Dermis microvascular lymphatic vessel endothelial cell (primary cell): Measurements from ENCODE around the gene MVK. TPM values are rescaled to one million over a fixed set of nuclear protein-coding genes. Genes with fewer than 3 reads are reported as not detected.

ENCODE experiments used
- DNase-seq, 2 donors: peaks; one replicate each; pipeline versions ENCODE4 v3.0.0 to v3.0.0-alpha.2; 2010; ENCODE audit warnings: low read depth in 2 of 2
- total RNA-seq: library from RNA; depleted of rRNA; stranded (reverse); fragments of >200 nt; gene quantifications from 2 replicates; pipeline ENCODE4 v1.2.1, GENCODE V29; 2014

MVK gene
- total RNA-seq = 11.9 and 17.5 TPM in 2 replicates

DNA sequence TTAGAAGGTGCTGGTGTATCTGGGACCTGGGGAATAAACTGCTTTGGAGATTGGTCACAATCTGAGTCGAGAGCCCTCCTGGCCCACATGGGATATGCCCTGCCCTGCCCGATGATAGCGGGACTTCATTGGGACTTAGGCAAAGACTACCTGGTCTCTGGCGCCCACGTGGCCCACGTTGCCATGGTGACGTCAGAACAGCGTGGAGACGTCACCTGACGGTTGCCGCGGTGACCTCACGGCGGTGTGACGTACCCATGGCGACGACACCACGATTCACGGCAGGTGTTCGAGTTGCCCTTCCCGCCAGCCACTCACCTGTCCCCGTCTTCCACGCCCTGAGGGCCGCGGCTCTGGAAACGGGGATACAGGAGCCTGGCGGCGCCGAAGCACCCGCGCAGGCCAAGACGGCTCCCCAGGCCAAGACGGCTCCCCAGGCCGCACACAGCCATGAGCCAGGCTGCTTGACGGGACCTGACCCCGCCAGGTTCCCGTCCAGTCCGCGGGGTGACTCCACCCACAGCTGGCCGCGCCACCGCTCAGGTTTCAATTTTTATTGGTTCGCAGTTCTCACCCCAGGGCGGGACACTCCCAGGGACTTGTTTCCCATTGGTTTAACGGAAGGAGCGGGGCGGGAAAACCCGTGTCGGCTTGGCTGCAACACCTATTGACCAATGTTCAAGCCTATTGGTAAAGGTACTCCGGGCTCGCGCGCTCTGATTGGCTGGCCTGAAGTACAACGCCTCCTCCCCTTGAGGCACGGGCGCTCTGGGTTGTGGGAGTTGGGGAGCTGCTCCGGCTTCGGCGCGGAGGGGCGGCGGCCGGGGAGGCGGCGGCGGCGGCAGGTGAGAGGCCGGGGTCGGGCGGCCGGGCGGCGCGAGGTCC, at the start of gene MVK, which contains the start of gene MMAB:
Gene MVK (plus strand): TSS at position 766 of the 885 bp plus-strand sequence. CDS start 1,029 bp downstream, outside the sequence.
Gene MMAB (minus strand): TSS at position 476 of the 885 bp plus-strand sequence. CDS start 24 bp downstream, at position 452.
- peak; percentile 98 to 100 for DNase-seq

DNA sequence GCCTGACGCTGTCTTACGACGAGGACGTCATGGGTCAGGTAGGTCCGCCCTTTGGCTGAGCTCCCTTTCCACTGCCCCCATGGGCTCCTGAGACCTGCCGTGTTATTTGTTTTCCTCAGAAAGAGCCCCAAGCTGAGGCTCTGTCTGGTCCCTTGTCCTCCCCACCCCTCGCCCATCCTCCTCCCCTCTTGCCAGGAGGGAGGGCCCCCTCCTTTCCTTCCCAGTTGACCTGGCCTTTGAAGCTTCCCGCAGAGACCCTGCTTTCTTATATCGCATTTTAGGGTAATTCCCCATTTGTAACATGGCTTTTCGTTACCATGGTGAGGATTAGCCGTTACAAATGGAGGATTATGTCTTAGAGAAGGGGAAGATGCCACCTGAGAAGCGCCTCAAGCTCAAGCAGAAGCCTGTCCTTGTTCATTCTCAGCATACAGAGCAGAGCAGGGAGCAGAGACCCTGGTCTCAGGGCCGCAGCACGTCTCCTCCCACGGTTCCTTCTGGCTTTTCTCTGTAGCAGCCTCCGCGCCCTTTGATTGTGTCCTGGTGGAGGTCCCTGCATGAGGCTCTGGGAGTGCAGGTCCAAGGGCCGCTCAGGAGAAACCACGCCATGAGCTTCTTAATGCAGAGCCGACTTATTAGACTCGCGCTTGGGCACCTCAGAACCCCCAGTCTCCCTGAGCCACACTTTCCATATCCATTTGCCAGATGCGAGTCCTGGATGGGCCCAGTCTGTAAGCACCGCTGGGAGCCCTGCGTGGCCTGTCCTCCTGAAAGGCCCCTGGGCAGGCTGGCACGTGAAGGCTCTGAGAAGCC, 48.9 kb upstream of the MVK start:
- no peak for DNase-seq

DNA sequence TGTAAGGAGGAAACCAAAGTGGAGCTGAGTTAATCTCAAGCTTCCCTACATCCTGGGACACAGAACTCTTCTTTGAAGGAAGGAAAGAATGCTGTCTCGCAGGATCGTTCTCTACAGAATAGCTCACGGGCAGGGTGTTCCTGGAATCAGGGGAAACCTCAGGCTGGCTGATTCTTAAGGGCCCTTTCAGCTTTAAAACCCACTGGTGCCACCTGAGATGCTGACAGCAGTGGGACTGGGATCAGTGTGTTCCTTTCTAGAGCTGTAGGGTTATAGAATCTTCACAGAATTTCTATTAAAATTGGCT, 48.4 kb upstream of the MVK start:
- DNase-seq = no peak

DNA sequence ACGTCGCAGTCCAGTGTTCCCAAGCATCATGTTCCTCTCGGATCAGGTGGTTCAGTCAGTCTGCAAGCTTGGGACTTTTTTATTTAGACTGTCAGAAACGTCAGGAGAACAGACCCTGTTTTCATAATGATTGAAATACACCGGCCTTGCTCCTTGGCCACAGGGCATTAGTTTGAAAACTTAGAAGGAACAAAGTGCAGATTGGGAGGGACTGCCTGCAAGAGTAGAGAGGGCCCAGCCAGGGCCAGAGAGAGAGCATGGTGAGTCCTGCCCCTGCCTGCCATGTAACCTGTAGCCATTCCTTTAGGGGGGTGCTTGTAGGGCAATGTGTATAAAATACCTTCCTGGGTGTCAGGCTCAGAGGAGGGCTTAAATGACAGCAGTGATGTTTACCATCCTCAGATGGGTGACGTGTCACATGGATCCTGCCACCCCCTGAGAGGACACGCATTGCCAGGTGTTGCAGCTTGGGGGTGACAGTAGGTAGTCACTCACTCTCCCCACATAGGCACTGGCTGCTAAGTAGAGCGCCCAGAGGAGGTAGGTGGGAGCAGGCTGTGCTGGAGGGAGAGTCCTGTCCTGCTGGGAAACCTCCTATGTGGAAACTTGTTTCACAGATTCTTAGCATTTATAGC, 46.0 kb upstream of the MVK start:
- no peak for DNase-seq

DNA sequence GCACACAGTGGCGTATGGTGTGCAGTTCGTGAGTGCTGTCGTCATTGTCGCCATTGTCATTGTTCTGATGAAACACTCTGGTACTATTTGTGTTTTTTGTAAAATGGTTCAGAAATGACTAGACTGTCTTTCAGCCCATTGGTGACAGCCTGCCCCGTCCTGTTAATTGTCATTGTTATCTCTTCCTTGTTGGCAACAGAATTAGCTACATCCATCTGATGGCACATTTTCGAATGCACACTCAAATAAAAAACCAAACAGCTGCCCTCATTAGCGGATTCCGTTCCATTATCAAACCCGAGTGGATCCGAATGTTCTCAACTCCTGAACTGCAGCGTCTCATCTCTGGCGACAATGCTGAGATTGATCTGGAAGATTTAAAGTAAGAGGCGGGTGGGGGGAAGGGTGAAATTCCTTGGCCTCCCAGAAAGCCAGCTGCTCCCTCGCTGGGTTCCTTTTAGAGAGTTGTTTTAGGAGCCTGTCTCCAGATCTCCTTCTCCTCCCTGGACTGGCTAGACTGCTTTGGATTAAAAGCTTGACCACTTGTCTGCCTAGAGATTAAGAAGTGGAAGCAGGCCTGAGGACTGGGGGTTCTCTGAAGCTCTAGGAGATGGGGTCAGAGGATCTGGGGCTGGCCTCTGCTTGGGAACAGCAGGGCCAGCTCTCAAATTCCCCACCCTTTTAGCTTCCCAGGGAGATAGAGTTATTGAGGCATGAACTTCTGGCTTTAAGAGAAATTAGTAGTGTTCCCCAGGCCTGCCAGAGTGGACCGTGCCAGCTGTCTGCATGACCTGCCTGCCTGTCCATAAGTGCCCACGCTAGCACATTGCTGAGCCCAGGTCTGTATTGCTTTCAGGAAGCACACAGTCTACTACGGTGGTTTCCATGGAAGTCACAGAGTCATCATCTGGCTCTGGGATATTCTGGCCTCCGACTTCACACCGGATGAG, 43.6 kb upstream of the MVK start:
- no peak for DNase-seq

DNA sequence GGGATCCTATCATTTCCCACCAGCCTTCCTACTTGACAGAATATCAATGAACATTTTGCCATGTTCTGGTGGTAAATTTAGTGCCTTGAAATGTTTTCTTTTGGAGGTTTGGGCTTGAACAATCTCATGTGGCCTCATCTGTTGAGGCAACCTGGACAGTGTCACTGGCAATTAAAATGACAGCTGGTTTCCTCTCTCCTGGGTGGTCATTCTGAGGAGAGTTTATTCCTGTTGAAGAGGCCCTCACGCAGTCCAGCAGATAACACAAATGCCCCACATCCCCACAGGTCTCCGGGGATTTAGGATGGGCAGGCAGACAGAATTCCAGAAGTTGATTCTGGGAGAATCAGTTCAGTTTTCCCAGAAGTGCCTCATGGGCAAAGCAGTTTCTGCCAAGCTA, 42.2 kb upstream of the MVK start:
- DNase-seq = no peak

DNA sequence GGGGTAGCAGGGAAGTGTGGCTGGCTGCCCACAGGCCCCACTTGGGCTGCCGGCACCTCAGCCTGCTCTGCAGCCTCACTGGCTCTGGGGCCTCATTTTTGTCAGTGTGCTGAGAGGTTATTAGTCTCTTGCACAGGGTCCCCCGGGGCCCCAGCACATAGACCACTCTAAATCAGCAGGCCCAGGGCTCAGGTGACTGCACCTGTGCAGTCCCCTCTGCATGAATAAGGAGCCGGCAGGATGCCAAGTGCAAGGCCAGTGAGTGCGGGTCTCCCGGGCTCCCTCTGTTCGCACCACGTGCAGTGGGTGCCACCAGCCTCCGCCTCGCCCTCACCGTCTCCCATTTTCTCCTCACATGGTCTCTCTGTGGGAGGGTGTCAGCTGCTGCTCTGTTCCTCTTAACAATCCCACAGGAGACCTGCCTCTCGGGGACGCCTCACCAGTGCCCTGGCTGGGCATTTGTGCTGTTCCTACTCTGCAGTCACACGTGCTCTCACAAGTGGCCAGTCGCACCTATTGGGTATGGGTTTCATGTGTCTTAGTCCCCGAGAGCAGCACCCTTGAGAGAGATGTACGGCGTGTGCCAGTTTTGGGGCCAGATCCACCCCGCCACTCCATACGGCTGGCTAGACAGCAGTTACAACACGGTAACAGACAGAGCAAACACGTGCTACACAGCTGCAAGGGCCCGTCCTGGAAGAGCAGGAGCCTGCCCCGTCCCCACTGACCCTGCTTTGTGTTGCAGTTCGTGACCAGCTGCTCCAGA, 40.7 kb upstream of the MVK start:
- no peak for DNase-seq

DNA sequence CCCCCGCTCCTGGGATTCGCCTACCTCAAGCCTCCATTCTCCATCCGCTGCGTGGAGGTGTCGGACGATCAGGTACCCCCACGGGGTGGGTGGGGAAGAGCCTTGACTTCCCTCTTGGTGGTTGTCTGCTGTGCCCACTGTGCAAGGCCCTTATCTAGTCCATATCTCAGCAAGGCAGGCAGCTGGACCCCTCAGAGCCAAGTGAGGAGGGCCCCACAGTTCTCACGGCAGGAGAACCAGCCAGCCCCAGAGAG, 40.2 kb upstream of the MVK start:
- DNase-seq = no peak

DNA sequence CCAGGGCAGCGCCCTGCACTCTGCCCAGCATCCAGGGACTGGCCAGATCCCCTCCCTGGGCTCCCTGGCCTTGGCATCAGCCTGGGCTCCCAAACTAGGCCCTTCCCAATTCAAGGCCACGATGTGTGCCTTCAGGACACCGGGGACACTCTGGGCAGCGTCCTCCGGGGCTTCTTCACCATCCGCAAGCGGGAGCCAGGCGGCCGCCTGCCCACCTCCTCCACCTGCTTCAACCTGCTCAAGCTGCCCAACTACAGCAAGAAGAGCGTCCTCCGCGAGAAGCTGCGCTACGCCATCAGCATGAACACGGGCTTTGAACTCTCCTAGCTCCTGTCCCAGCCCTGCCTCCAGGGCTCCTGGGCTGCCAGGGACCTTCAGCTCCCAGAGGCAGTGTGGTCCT, 39.1 kb upstream of the MVK start:
- no peak for DNase-seq

DNA sequence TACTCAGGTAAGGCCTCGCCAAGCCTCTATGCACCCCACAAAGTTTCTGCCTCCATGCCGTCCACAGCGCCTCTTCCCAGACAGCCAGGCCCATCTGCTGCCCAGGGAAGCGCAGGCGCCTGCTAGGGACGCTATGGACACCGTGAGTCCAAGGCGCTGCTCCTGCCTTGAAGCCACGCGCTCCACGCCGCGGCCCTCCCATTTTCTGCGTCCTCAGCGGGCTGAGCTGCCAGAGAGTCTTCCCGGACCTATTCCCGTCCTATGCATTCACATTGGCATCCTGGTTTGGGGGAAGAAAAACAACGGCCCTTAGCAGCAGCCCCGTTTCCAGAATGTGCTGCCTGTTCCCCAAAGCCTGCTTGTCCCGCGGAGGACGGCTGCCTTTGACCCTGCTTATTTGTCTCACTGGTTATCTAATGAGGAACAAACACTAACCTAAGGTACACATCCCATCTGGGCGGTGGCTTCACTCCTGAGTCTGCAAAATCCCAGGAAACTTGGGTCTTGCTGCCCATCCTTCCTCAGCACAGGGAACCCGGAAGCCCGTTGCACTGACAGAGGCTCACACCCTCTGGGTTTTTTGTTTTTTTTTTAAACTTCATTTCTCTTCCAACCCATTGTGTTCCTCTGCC, 38.2 kb upstream of the MVK start:
- no peak for DNase-seq

DNA sequence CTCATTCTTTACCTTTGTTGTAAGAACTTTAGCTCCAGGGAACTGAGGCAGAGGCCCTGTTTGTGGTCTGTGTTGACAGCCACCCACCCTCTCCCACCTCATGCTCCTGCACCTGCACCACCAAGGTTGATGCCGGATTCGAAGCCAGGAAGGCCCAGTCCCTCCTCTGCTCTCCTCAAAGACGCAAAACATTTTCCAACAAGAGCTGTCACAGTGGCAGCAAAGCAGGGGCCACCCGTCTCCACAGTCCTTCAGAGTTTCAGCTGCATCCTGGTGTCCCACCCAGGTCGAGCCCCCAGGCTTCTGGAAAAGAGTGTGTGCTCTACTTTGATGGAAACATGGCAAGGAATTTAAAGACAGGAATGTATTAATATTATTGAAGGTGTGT, 37.7 kb upstream of the MVK start:
- no peak for DNase-seq

DNA sequence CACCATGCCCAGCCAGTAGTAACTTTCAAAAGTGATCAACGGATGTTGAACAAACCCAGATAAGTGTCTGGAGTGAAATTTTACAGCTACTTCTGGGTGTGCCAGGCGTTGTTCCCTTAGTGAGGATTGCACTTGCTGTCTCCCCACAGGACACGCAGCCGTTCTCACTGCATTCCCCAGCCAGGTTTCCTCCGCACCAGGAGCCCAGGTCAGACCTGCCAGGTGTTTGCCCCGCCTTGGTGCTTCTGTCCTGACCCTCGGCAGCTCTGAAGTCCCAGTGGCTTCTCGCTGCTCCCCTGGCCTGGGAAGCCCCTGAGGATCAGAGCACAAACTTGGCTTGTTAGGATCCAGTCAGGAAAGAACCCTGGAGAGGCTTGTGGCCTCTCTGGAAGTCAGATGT, 36.5 kb upstream of the MVK start:
- DNase-seq = no peak

DNA sequence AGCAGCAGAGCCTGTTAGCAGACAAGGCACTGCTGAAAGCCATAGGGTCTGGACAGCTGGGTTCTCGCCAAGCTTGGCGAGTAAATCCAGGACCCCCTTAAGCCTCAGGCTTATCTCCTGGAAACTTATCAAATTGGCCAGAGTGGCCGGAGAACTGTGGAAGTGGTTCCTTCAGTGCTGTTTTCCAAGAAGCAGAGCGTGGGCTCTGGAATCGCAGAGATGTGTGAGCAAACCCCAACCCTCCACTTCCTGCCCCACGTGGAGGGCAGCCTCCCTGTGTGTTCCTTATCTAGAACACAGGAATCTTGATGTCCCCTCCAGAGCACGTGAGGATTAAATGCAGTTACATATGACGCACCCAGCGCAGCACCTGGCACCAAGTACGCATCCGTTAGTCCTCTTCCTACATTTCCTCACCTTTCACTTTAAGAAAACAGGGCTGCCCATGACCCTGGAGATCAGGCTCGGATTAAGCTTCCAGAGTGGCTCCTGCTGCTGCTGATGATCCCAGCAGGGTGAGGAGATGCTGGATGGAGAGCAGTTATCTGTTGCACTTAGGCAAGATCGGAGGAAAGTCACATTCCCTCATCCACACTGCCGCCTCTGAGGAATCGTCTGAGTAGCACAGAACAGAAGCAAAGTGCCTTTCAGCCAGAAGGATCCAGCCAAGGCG, 35.3 kb upstream of the MVK start:
- DNase-seq = no peak

DNA sequence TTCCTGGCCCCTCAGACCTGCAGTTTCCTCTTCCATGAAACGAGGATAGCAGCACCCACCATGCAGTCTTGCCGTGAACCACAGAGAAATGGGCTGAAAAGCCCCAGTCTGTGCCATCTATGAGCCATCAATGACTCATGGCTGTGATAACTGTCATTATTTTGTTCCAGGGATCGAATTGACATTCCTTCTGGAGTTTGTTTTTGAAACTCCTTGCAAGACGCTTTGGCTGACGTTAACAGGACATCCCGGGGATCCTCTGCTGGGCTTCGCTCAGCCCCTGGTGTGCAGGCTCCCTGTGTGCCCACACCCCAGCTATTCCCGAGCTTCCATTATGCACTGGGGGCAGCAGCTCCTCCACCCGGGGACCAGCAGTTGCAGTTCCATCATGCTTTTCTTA, 34.1 kb upstream of the MVK start:
- DNase-seq = peak in 1 of 2 donors; percentile 10

DNA sequence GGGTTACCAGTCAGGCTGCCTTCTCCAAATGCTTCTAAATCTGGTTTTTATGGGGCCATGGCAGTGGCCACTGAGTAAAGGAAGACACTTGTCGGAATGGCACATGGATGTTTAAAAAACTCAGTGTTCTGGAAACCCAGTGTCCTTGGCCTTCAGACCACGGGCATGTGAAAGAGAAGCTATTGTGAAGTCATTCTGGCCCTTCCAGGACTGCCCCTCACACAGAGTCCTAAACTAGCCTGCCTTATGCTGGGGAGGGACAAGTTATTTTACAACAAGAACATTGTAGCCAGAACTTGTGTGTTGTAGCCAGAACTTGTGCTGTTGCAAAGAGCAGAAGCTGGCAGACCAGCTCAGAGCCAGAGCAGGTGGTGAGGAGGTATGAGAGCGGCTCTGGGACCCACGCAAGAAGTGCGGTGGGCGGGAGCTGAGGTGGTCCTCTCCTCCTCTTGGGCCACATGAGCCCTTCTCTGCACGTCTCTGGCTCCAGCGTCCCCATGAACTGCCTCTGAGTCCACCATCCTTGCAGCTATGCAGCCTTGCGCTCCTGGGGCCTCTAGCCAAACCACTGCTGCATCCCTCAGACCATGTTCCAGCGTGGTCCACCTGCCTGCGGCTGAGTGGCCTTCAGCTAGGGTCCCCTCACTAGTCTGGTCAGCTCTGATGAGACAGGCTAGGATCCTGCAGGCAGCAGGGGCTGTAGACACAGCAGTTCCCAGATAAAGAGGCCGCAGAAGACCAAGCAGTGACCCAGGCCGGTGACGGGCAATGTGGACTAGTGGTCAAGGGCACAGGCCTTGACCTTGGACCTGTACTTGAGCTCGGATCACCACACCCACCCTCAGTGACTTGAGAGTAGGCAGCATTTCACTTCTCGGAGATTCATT, 32.8 kb upstream of the MVK start:
- no peak for DNase-seq

DNA sequence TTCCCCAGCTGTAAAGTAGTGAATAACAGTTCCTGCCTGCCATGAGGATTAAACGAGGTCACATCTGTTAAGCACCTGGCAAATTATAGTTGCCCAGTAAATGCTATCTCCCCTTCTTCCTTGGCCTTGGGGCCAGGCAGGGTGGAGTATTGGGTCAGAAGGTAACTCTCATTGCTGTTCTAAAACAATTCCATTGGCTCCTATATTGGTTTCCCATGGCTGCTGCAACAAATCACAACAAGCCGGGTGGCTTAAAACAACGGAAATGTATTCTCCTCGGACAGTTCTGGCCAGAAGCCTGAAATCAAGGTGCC, 32.2 kb upstream of the MVK start:
- DNase-seq = peak in 1 of 2 donors; percentile 8

DNA sequence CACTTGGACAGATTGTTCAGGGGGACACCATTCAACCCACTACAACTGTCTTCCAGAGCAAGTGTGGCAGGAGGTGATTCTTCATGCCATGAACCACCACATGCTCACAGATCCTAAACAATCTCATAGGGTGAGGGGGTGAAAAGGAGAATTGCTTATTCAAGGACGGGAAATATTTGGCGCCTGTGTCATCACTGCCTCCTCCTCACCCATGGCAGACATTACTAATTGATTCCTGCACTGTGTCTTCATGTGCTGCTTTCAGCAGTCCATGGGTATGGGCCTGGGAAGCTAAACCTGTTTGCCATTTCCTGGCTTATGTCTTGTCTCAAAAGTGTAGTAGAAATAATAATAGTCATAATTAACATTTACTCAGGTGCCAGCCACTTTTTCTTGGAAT, 31.6 kb upstream of the MVK start:
- peak in 1 of 2 donors; percentile 21 for DNase-seq

DNA sequence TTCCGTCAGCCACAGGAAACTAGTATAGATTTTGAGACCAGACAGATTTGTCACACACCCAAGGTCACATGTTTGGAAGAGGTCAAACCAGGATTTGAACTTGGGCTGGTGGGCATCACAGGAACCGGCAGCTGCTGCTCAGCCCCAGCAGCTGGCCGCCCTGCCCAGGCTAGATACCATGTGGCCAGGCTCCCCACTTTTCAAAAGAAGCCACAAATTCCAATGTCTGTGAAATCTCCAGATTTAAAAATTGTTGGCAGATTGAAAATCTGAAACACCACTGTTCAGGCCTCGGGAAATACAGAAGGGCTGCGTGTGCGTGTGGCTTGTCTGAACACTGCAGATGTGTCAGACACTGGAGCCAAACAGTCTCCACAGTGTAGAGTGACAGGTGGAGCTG, 30.7 kb upstream of the MVK start:
- DNase-seq = no peak
